Bone marrow (tissue), 2 donors: ENCODE data around the gene AHNAK2.

Source experiments
- DNase-seq, 2 donors: peaks; one replicate each; lab custom pipeline; 2025; lab: John Stamatoyannopoulos, UW

The AHNAK2 gene

DNA sequence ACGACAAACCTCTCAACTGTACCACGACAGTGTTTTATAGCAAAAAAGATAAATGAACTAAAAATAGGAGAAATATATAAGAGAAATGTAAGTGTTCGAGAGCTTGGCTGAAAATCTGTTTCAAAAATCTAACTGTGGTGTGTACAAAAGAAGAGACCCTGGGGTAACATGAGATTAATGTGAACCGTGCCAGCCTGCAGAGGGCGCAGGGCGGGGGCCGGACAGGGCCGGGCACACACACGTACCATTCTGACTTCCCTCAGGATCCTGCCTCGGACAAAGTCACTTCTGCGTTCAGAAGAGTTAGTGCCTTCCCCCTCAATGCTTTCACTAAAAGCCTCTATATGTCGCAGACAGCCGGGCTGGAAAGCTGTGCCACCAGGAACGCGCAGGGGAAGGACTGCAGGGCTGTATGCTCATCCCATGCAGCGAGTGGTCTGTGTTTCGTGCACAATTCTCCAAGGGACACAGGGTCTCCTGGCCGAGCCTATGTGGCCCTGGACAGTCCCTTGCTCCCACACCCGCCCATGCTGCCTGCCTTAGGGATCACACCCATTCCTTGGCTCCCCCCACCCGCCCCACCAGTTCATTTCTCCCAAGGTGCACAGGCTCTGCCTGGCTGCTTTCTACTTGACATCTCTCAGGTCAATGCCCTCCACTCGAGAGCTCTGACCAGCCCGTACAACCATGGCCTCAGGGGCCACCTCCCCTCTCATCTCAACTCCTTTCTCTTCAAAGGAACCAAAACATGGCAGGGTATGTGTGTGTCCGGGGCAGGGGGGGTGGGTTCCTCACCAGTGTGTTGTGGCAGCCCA is 34.2 kb upstream of the AHNAK2 start:
- DNase-seq = no peak

DNA sequence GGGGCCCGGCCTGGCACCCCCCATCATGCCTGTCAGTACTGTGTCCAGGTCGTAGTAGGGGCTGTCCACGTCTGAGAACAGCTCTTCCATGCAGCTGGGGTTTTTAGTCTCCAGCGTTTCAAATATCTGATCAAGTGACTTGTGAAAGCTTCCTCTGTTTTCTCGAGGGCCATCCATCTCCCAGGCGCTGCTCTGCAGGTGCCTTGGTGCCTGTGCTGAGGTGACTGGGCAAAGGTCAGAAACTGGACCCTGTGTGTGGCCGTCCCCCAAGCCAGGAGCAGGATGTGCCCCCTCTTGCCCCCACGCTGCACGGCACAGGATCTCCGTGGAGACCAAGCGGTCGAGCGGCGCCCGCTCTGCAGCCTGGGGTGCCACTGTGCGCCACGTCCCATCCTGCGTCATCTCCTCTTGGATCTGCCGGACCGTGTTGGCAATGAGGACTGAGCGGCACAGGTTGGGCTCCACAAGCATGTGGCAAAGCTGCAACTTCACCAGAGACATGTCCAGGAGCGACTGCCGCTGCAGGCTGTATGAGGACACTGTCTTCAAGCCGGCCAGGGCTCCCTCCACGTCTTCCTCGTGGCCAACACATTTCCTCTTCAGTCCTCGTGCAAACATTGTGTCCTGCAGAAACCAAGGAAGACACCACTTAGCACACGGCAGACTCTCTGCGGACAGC is 33.3 kb upstream of the AHNAK2 start:
- DNase-seq = no peak

DNA sequence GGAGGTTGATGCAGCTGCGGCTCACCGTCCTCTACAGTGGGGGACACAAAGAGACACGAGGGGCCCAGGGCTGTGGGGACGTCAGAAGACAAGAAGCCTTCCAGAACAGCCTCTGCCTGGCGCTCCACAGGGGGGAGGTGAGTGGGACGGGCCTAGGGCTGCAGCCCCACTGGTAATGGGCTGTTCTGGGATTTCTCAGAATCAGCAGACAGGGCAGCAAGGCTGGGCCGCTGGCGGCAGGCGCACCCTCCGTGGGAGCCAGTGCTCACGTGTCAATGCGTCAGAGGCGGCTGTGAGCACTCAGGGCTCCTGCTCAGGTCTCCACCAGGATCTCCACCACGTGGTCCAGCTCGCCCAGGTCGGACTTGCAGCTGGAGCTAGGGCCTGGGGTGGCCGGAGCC is 32.7 kb upstream of the AHNAK2 start:
- no peak for DNase-seq

DNA sequence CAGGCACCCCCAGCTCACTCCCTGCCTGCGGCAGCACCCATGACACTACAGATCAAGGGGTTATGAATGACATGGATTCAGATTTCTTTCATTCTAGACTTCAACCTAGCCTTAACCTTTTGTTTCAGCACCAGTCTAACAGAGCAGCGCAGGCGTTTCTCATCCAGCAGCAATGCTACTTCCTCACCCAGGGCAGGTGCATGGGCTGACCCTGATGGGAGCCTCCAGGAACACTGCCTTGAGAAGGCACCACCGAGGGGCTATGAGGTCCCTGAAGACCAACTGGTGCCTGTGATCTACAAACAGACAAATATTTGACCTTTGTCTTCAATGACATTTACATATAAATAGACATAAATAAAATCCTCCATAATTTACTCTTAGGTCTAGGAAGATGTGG is 31.9 kb upstream of the AHNAK2 start:
- no peak for DNase-seq

DNA sequence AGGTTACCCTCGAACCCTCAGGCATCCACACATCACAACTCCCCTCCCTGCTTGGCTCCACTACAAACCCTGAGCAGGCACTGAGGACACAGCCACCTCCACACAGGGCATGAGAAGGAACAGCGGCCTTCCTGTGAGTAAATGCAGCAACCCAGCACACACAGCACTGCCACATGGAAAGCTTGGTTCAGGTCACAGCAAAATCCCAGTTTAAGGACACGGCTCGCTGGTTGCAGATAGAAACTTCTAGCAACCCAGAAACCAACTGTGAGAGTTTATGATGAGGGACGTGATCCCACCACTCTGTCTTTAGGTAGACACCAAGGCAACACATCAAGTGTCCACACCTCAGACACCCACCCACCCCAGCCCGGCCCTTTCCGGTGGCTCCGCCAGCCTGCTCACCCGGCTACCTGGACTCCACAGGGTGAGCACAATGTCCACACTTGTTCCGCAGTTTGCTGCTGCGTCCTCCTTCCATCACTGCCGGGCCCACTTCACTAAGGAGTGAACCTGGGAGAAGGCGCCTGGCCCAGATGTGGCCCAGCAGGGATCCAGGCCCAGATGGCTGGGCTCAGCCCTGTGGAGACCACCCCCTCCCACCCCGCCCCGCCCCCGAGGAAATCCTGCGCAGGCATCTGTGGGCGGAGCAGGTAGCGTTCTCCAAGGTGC is 29.6 kb upstream of the AHNAK2 start:
- no peak for DNase-seq

DNA sequence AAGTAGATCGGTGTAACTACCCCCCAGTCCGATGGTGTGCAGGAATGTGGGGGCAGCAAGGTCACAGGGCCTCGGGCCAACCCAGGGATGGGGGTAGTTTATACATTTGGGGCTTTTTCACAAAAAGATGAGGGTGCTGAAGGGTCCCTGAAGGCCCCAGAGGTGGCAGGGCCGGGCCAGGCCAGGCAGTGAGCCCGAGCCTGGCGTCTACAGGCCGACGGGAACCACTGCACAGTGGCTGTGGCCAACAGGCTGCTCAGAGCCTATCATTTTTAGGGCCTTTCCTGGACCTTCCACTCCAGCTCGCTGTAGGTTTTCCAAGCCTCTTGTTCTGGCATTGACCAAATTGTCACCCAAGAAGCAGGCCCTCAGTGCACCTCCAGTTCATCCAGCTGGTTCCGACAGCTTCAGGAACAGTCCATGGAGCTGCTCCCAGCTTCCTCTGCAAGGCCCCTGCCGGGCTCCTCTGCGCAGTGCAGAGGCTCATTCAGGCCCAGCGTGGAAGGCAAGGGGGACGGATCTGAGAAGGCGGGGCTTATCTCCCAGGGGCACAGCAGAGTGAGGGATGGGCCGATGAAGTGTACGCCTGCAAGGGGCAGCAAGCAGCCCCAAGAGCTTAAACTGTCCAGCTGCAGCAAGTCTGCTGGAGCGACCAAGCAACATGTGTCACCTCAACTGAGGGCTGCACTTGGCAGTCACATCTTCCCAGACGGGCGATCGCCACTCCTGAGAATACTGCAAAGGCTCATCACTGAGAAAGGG is 28.8 kb upstream of the AHNAK2 start:
- DNase-seq = no peak

DNA sequence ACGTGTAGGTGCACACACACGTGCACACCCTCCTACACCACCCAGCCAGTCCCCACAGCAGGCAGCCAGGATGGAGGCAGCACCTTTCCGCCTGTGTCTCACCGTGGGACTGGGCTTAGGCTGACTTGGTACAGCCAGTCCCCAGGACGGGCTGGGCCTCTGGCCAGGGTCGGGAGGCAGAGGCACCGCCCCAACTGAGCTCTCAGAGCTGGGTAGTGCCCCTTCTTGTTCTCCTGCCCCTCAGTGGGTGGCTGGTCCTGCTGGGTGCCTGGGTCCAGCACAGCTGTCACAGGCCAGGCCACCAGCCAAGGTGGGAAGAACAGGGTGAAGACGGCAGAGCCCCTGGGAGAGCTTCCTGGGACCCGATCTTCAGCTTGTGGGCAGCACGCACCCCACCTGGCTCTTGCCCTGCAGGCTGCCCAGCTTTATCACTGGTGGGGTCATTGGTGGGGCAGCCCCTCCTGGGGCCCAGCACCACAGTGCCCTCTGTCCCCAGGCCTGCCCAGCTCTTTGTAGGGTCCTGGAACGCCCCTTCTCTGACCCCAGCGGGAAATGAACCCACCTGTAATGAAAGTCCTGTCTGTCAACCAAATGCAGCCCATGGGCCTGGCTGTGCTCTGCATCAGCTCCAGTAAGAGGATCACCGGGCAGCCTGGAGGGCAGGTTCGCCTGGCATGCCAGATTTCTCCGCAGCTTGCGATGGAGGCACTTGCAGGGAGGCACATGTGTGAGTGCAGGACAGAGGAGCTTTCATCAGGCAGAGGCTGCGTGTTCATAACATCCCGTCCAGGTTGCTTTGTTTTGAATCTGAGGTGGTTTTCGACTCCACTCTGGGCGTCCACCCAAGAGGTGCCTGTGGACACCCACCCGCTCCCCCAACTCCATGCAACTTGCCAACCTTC is 28.0 kb upstream of the AHNAK2 start:
- no peak for DNase-seq

DNA sequence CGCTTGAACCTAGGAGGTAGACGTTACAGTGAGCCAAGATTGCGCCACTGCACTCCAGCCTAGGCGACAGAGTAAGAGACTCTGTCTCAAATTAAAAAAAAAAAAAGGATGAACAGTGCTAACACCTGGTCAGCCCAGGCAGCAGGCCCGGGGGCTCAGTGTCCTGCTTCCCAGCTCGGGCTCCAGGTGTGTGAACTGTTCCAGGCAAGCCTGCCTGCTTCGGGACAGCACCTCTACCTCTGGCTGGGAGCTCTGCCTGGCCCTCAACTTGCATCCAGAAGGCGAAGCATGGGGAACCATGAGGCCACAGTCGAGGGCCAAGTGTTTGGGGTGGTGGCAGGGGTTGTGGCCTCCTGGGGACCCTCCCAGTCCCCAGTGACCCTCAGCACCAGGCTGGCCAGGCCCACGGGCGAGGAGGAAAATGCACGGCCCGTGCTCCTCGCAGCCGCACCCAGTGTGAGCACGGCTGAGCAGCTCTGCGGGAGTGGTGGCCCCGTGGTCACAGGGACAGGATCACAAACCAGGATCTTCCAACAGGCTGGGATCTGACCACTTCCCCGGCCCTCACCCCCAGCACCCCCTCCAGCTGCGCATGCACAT is 27.3 kb upstream of the AHNAK2 start:
- no peak for DNase-seq

DNA sequence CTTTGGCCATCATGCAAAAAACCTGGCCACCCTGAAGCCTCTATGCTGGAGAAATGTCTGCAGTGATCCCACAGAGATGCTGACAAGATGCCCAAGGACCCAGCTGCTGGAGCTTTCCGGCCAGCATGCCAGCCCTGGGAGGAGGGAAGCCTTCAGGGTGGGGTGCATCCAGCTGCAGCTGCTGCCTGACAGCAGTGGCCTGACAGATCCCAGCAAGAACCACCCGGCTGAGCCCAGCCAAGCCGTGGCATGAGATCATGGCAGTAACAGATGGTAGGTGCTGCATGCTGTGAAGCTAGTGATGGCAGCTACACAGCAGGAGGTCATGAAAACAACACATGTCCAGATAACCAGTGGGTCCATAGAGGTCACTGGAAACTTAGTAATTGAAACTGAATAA is 21.2 kb upstream of the AHNAK2 start:
- DNase-seq = no peak

DNA sequence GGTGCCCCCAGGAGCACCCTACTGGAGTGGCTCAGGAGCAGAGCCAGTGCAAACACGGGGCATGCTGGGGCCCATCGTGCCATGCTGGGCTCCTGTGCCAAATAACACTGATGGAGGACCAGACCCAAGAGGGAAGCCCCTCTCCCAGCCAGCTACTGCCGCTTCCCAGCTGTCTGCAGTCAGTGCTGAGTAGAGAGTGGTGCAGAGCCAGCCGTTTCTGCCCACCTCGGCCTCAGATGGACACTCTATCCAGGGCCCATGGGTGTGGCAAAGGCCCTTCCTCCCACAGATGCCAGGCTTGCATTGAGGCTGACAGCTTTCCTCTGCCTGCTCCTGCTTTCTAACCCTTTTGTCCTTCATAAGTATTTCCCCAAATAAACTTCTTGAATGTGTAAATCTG is 20.6 kb upstream of the AHNAK2 start:
- DNase-seq = no peak

DNA sequence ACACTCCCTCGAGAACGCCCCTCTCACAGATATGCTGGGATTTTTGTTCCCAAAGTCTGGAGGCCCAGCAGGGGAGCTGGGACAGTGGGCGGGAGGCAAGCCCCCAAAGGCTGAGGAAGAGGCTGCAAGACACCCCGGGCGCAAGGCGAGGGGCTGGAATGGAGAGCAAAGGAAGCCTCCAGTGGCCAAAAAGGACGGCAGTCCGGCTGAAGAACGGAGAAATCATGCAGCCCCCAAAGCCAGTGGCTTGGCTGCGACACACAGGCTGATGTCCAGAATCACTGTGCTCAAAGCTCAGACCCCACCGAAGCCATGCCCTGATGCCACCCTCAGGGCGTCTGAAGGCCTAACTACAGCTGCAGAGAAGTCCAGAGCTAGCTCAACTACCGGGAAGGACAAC is 18.3 kb upstream of the AHNAK2 start:
- DNase-seq = no peak

DNA sequence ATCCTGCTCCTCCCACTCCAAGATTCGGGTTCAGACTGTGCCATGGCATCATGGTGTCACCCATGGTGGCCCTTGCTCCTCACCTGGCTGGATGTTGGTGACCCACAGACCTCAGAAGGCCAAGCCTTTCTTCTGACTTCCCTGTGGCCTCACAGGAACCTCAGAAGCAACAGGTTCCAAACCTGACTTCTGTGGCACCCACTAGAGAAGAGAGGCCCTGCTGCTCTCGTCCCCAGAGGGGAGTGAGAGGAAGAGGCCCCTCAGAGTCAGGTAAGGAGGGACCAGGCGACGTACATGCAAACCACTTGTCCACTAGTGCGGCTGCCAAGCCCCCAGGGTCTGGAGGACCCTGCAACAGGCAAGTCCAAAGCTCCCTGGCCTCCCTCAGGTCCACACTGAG is 17.9 kb upstream of the AHNAK2 start:
- no peak for DNase-seq

DNA sequence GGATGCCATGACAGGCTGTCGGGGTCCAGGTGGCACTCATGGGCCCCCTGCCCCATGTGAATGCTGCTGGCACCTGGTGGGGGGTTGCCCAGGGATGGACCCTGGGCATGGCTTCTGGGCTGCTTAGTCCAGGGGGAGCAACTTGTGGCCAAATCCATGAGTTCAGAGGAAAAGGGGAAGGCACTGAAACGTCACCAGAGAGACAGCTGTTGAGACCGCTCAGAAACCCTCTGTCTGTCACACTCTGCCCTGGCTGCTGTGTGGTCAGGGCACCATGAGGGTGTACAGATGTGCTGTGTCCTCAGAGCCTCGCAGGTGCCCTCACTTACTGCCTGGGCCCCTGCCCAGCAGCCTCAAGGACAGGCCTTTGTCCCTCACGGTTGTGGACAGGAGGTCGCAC is 16.8 kb upstream of the AHNAK2 start:
- no peak for DNase-seq

DNA sequence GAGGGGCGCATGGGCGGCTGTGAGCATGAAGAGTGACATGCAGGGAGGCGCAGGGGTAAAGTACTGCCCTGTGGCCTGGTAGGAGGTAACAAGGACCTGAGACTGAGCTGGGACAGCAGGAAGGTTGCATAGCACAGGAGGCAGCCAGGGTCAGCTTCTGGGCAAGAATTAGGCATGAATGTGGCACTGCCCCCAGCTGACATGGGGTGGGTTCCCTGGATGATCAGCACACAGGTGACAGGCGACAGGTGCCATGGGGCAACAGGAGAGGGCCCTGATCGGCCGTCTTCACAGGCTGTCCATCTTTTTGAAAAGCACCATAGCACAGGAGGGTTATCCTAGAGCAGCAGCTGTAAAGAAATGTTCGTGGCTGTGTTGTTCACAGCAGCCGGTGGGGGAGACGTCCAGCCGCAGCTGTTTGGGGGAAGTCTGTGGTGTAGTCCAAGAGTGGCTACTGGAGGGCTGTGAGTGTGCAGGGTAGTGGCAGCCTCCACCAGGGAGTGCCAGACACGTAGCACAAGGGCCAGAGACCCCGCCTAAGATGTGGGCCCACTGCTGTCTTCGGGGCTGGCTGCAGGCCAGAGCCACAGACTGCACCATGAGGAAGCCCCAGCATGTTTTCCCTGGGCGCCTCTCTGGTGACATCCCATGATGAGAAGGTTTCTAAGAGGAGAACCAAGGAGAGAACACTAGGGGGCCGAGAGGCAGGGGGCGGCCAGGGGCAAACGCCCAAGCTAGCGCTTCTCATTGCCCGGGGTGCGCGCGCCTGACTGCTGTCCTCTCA is 15.8 kb upstream of the AHNAK2 start:
- peak in 1 of 2 donors; percentile 7 for DNase-seq

DNA sequence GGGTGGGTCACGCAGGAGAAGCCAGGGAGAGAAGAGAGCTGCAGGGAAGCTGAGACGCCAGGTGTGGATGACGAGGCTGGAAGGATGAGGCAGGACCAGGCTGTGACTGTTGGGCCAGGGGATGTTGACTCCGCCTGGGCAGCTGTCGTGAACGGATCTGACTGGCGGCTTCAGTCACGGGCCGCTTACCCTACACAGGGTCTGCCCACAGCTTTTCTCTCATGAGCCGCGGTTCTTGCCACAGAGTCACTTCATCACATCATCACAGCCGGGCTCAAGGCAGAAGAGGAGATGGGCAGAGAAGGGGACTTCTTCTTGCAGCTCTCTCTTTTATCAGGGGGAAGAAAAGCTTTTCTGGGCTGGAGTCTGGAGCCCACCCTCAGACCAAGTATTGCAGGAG is 15.1 kb upstream of the AHNAK2 start:
- DNase-seq = no peak

DNA sequence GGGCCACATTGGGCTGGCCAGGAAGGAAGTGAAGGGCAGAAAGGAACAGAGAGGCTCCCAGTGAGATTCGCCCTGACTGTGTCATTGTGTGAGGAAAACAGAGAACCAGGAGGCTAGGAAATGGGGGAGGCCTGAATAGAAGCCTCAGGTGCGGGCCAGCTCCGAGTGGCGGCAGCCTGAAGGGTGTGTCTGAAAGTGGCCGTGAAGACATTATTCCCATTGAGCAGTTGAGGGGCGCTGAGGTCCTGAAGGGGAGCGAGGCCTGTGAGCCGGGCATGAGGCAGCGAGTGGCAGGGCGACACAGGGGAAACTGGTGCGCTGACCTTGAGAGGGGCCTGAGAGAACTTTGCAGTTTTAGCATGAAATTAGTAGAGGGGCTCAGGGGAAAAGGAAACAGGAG is 14.3 kb upstream of the AHNAK2 start:
- DNase-seq = no peak

DNA sequence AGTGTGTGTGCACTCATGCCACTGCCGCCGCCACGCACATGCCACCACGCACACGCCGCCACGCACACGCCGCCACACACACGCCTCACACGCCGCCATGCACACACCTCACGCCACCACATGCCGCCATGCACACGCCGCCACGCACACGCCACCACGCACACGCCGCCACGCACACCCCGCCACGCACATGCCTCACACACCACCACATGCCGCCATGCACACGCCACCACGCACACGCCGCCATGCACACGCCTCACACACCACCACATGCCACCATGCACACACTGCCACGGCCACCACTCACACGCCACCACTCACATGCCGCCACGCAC is 13.7 kb upstream of the AHNAK2 start:
- no peak for DNase-seq

DNA sequence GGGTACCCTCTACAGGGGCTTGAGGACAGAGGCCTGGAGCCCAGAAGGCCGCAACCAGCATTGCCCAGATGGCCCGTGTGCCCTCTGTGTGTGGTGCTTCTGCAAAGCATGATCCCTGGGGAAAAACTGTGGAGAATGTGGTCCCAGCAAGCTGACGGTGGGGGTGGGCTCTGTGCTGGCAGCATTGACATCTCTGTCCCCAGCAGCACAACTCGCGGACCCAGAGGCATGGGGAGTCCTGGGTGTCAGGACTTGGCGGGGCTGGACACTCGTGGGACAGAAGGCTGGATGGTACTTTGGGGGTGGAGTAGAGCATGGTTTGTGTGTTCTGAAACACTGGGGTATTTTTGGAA is 11.8 kb upstream of the AHNAK2 start:
- no peak for DNase-seq

DNA sequence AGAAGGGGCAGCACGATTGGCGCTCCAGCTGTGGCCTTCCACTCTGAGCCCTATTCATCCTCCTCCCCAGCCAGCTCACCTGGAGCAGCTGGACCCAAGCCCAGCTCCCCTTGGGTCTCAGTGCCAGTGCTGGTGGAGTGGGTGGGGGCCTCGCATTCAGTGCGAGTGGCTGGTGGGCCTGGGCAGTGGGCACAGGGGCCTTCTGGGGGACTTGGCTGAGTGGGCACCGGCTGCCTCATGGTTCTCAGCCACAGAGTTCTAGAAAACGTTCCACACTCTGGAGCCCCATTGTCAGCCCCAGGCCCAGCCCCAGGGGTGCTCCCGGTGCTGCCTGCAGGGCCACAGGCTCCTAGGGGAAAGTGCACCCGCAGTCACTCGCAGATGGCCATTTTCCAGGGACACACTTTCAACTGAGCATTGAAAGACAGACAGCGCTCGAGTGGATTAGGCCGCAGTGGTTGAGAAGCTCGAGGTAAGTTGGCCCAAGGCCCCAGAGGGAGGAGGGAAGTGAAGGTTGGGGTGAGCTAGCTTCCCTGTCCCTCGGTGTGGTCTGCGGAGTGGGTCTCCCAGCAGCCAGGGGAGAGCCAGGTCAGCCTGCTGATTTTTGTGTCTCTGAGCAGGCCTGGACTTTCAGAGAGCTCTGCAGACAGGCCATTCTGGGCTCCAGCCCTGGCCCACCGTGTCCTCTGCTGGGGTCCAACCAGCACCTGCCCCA is 11.2 kb upstream of the AHNAK2 start:
- no peak for DNase-seq
